Thyroid gland (tissue), 4 donors: ENCODE measurements around the gene PTPN3. TPM values are rescaled to one million over a fixed set of nuclear protein-coding genes. Genes with fewer than 3 reads are reported as not detected.

Experiments used
- DNase-seq, 2 donors: peaks; one replicate each; pipeline ENCODE4 v3.0.0-alpha.2; 2019
- H3K27ac ChIP-seq, 3 donors: fragments of 200-600 bp; sonication (generic); 1 replicate in 2 of 3; 2 replicates in 1 of 3; pipeline ENCODE4 v1.5.1; 2016 to 2019; ENCODE audit warnings: mild to moderate bottlenecking in 1 of 3, moderate library complexity in 1 of 3
- H3K27me3 ChIP-seq: fragments of 200-600 bp; sonication (generic); one replicate; pipeline ENCODE4 v1.5.1; 2019
- H3K36me3 ChIP-seq, 2 donors: fragments of 200-600 bp; sonication (generic); one replicate each; pipeline ENCODE4 v1.5.1; 2016 to 2019
- H3K4me1 ChIP-seq, 2 donors: fragments of 200-600 bp; sonication (generic); one replicate each; pipeline ENCODE4 v1.5.1; 2017 to 2019
- H3K4me3 ChIP-seq, 3 donors: fragments of 200-600 bp; sonication (generic); replicated peaks in 1 of 3; 1 replicate in 2 of 3; 2 replicates in 1 of 3; pipeline ENCODE4 v1.5.1; 2016; ENCODE audit warnings: mild to moderate bottlenecking in 1 of 3
- H3K9me3 ChIP-seq: fragments of 200-600 bp; sonication (generic); one replicate; pipeline ENCODE4 v1.5.1; 2017
- CTCF ChIP-seq, 6 experiments: fragments of 200-600 bp in 3 of 6; fragments of 450-650 bp in 3 of 6; sonication (generic) in 3 of 6; IDR thresholded peaks; one replicate each; pipeline ENCODE4 v1.5.1; 2016 to 2019; ENCODE audit warnings: antibody characterized with exemption in 6 of 6, mild to moderate bottlenecking in 2 of 6, inconsistent platforms in 1 of 6, moderate library complexity in 1 of 6
- POLR2A ChIP-seq, 2 donors: fragments of 450-650 bp; IDR thresholded peaks; one replicate each; pipeline ENCODE4 v1.6.1; 2017; ENCODE audit warnings: antibody characterized with exemption in 2 of 2, mild to moderate bottlenecking in 2 of 2, moderate library complexity in 1 of 2
- WGBS, 2 donors: methylation state at CpG; one replicate each; pipeline ENCODE4 v1.1.5; 2017; 5-methylcytosine and 5-hydroxymethylcytosine counted together
- intact Hi-C: fragments of 100-400 bp; cut with DNase I; formaldehyde crosslinking; loops from one replicate; pipeline ENCODE4 v1.15.1; 2023
- total RNA-seq, 4 donors: library from RNA; depleted of rRNA; stranded (reverse); fragments of >200 nt; gene quantifications; one replicate each; pipeline ENCODE4 v1.2.3, GENCODE V29; 2016

The PTPN3 gene
- total RNA-seq, 4 donors from 2014 or later: 18.6 to 22.0 (median 21.3) TPM

DNA sequence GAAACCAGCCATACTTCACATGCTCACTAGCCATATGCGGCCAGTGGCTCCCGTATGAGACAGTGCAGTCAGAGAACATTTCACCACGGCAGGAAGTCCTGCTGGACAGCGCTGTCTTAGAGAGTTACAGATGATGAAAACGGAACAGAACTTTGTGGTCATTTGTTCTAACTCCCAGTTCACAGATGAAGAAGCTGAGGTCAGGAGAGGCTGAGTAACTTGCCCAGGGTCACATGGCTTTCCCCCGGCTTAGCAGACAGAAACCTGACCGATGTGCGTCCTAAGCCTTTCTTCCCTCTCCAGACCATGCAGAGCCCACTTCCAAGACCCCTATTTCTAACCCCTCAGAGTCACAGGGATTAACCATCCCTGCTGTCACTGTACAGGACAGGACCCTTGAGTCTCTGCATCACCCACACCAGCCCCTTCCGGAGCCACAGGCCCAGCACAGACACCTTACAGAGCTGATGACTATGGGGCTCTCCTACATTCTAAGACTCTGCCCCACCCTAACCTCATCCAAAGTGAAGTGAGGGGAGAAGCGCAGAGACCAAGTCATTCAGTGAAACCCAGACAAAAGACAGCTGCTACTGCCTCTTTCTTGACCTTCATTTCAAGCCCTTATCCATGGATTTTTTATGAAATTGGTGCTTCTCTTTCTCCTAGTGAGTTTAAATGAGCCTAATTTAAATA is 86.9 kb downstream of the PTPN3 start:
- no peak overlapping the region for H3K27ac ChIP-seq
- TF ChIP-seq CTCF (IDR thresholded peaks at IDR 0.05) (no peak), POLR2A (IDR thresholded peaks at IDR 0.05) (no peak)
- 90% methylated on average over 10 of the region's 10 CpGs for WGBS, 2 donors
- intact Hi-C loops: no loop called here
- no peak for DNase-seq
- peaks cover 6 to 7% of the 10 kb centered on the region in 2 donors for H3K4me1 ChIP-seq
- H3K9me3 ChIP-seq: no peaks in the 10 kb centered on the region
- H3K36me3 ChIP-seq: peaks cover 11 to 14% of the 10 kb centered on the region in 2 donors
- H3K4me3 ChIP-seq: no peak overlapping the region
- H3K27me3 ChIP-seq: no peaks in the 10 kb centered on the region

DNA sequence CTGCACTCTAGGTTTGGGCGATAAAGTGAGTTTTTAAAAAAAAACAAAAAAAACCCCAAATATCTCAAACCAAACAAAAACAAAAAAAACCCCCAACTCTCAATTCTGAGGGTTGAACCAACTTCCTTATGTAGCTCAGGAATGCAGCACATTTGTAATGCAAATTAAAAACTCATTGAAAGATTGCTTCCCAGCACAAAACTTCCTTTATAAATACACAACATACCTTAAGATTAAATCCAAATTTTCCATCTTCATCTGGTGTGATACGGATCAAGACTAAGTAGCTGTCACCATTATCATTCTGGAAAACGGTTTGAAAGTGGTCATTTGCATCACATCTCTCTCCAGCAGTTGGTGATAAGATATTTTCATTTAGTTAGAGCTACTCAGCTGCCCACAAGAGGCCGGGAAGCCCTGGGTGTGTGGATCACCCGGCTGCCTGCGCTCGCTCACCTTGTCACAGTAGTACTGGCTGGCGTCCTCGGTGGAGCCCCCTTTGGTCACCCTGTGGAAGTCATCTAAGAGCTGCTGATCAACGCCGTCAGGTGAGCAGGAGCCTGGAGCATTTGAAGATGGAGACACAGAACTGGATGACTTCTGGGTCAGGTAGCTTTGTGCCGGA is 88.2 kb downstream of the PTPN3 start:
- WGBS, 2 donors: 75% methylated on average over 12 of the region's 12 CpGs
- intact Hi-C loops: no loop called here
- Histone ChIP-seq H3K27me3 (no peaks in the 10 kb centered on the region), H3K27ac (no peak overlapping the region), H3K9me3 (no peaks in the 10 kb centered on the region), H3K4me1 (peaks cover 6 to 7% of the 10 kb centered on the region in 2 donors), H3K36me3 (peaks cover 13 to 14% of the 10 kb centered on the region in 2 donors), H3K4me3 (no peak overlapping the region)
- TF ChIP-seq POLR2A (IDR thresholded peaks at IDR 0.05) (no peak), CTCF (IDR thresholded peaks at IDR 0.05) (no peak)
- no peak for DNase-seq

GRCh38 chr9:109408759-109409462 is 89.2 kb downstream of the PTPN3 start:
- 86 to 87% methylated on average over 6 of the region's 6 CpGs for WGBS, 2 donors
- Histone ChIP-seq H3K4me3 (no peak overlapping the region), H3K27me3 (no peaks in the 10 kb centered on the region), H3K4me1 (peaks cover 0 to under 1% of the 10 kb centered on the region in 2 donors), H3K36me3 (peaks cover 14 to 16% of the 10 kb centered on the region in 2 donors), H3K9me3 (no peaks in the 10 kb centered on the region), H3K27ac (no peak overlapping the region)
- DNase-seq: no peak
- no peak for TF ChIP-seq POLR2A (IDR thresholded peaks at IDR 0.05)
- no peak for TF ChIP-seq CTCF (IDR thresholded peaks at IDR 0.05)
- intact Hi-C loops: no loop called here

DNA sequence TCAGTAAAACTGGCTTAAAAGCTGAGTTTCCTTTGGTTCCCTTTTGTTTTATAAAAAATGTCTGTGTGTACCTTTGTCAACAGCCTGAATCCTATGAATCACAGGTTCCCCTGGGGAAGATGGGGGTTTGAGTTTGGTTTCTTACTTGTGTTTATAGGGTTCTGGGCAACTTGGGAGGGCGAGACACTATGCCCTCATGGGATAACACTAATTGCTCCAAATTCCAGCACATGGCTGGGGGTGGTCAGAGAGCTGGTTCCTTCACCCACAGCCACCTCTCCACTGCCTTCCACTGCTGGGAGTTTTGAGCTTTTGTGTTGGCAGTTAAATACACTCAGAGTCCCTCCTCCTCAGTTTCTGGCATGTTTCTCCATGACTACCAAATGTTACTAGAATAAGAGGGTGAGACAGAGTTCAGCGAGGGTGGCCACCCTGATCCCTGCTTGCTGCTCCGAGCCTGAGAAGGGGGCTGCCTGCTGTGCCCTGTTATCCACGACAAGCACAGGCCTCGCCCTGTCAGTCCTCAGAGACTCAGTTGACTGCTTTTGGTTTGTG is 94.3 kb downstream of the PTPN3 start:
- Histone ChIP-seq H3K9me3 (no peaks in the 10 kb centered on the region), H3K27ac (no peak overlapping the region), H3K36me3 (peaks cover 13 to 21% of the 10 kb centered on the region in 2 donors), H3K4me1 (no peaks in the 10 kb centered on the region), H3K27me3 (no peaks in the 10 kb centered on the region), H3K4me3 (no peak overlapping the region)
- TF ChIP-seq CTCF (IDR thresholded peaks at IDR 0.05) (no peak), POLR2A (IDR thresholded peaks at IDR 0.05) (no peak)
- no peak for DNase-seq
- 84 to 93% methylated on average over 5 of the region's 5 CpGs for WGBS, 2 donors
- intact Hi-C loops: no loop called here
